Peyer's patch (tissue), 4 donors: ENCODE results near the gene IMPG2. TPM values are rescaled to one million over a fixed set of nuclear protein-coding genes. Genes with fewer than 3 reads are reported as not detected.

Experiments
- DNase-seq, 3 donors: peaks; one replicate each; pipeline ENCODE4 v3.0.0-alpha.2; 2017 to 2019
- H3K27ac ChIP-seq, 4 donors: fragments of 200-600 bp; sonication (generic); one replicate each; pipeline ENCODE4 v1.5.1; 2016 to 2019
- H3K27me3 ChIP-seq, 2 donors: fragments of 200-600 bp; sonication (generic); one replicate each; pipeline ENCODE4 v1.5.1; 2019
- H3K36me3 ChIP-seq, 3 donors: fragments of 200-600 bp; sonication (generic); one replicate each; pipeline ENCODE4 v1.5.1; 2016 to 2019
- H3K4me1 ChIP-seq, 4 donors: fragments of 200-600 bp; sonication (generic); one replicate each; pipeline ENCODE4 v1.5.1; 2016 to 2019
- H3K4me3 ChIP-seq, 4 donors: fragments of 200-600 bp; sonication (generic); 1 replicate in 3 of 4; 2 replicates in 1 of 4; pipeline ENCODE4 v1.5.1; 2016 to 2019; ENCODE audit warnings: mild to moderate bottlenecking in 1 of 4
- H3K9me3 ChIP-seq, 4 donors: fragments of 200-600 bp; sonication (generic); one replicate each; pipeline ENCODE4 v1.5.1; 2016 to 2019; ENCODE audit warnings: mild to moderate bottlenecking in 1 of 4
- POLR2A ChIP-seq, 2 donors: fragments of 450-650 bp; IDR thresholded peaks; one replicate each; pipeline ENCODE4 v1.5.1; 2017; ENCODE audit warnings: antibody characterized with exemption in 2 of 2, mild to moderate bottlenecking in 2 of 2, moderate library complexity in 2 of 2
- total RNA-seq, 4 donors: library from RNA; depleted of rRNA; stranded (reverse); fragments of >200 nt; gene quantifications; one replicate each; pipeline ENCODE4 v1.1.0, GENCODE V29; 2016
- TF ChIP-seq, protein P1 (sequence below), 6 experiments: fragments of 450-650 bp in 4 of 6; fragments of 200-600 bp in 2 of 6; sonication (generic) in 1 of 6; IDR thresholded peaks; one replicate each; pipeline ENCODE4 v1.5.1; 2017 to 2019; ENCODE audit warnings: antibody characterized with exemption in 6 of 6, mild to moderate bottlenecking in 3 of 6, moderate library complexity in 1 of 6

IMPG2 gene
- total RNA-seq, 4 donors from 2014 or later = 0.27 to 0.83 (median 0.36) TPM

DNA sequence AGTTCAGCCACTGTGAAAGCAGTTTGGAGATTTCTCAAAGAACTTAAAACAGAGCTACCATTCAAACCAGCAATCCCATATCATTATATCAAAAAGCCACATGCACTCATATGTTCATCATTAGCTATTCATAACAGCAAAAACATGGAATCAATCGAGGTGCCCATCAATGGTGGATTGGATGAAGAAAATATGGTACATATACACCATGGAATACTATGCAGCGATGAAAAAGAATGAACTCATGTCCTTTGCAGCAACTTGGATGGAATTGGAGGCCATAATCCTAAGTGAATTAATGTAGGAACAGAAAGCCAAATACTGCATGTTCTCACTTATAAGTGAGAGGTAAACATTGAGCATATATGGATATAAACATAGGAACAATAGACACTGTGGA, 32.1 kb downstream of the IMPG2 start:
- TF ChIP-seq, protein P1, sequence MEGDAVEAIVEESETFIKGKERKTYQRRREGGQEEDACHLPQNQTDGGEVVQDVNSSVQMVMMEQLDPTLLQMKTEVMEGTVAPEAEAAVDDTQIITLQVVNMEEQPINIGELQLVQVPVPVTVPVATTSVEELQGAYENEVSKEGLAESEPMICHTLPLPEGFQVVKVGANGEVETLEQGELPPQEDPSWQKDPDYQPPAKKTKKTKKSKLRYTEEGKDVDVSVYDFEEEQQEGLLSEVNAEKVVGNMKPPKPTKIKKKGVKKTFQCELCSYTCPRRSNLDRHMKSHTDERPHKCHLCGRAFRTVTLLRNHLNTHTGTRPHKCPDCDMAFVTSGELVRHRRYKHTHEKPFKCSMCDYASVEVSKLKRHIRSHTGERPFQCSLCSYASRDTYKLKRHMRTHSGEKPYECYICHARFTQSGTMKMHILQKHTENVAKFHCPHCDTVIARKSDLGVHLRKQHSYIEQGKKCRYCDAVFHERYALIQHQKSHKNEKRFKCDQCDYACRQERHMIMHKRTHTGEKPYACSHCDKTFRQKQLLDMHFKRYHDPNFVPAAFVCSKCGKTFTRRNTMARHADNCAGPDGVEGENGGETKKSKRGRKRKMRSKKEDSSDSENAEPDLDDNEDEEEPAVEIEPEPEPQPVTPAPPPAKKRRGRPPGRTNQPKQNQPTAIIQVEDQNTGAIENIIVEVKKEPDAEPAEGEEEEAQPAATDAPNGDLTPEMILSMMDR (IDR thresholded peaks at IDR 0.05) = no peak
- TF ChIP-seq POLR2A (IDR thresholded peaks at IDR 0.05) = no peak
- Histone ChIP-seq H3K4me1 (no peaks in the 10 kb centered on the region), H3K4me3 (no peak overlapping the region), H3K9me3 (no peaks in the 10 kb centered on the region), H3K27me3 (no peaks in the 10 kb centered on the region), H3K27ac (no peak overlapping the region), H3K36me3 (no peaks in the 10 kb centered on the region)
- no peak for DNase-seq

DNA sequence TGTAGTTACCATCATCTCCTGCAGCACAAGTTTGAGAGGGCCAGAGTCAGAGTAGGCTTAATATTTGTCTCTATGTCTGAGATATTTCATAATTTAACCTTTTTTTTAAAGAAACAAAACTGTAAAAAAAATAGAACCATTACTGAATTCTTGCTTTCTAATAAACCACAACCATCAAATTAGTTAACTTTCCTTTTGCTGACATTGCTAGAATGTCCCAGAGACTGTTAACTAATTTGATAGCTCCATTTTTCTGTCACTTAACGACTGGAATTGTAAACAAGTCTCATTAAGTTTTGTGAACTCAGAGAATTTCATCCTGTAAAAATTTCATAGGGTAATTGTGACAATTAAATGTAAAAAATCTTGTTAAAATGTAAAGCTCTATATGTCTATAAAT, 35.6 kb downstream of the IMPG2 start:
- DNase-seq = no peak
- H3K27me3 ChIP-seq = no peaks in the 10 kb centered on the region
- no peak for TF ChIP-seq POLR2A (IDR thresholded peaks at IDR 0.05)

DNA sequence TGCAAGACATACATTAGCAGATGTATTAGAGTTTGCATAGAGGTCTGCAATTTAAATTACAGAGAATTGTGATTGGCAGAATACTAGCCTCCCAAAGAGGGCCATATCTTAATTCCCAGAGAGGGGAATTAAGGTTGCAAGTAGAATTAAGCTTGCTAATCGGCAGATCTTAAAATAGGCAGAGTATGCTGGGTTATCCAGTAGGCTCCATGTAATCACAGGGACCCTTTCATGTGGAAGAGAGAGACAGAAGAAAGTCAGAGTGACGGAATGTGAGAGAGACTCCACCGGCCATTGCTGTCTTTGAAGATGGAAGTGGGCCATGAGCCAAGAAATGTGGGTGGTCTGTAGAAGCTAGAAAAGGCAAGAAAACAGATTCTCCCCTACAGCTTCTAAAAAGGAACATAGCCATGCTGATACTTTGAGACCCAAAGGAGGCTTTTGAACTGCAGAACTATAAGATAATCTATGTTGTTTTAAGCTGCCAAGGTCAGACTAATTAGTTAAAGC, 38.8 kb downstream of the IMPG2 start:
- TF ChIP-seq, protein P1 (IDR thresholded peaks at IDR 0.05) = no peak
- no peak for TF ChIP-seq POLR2A (IDR thresholded peaks at IDR 0.05)
- Histone ChIP-seq H3K4me1 (no peaks in the 10 kb centered on the region), H3K4me3 (no peak overlapping the region), H3K27ac (no peak overlapping the region), H3K27me3 (no peaks in the 10 kb centered on the region), H3K9me3 (no peaks in the 10 kb centered on the region), H3K36me3 (no peaks in the 10 kb centered on the region)
- no peak for DNase-seq

More for the DNA sequence above, 35.6 kb downstream of the IMPG2 start:
- Histone ChIP-seq H3K9me3 (no peaks in the 10 kb centered on the region), H3K4me3 (no peak overlapping the region), H3K4me1 (no peaks in the 10 kb centered on the region), H3K36me3 (no peaks in the 10 kb centered on the region), H3K27ac (no peak overlapping the region)

DNA sequence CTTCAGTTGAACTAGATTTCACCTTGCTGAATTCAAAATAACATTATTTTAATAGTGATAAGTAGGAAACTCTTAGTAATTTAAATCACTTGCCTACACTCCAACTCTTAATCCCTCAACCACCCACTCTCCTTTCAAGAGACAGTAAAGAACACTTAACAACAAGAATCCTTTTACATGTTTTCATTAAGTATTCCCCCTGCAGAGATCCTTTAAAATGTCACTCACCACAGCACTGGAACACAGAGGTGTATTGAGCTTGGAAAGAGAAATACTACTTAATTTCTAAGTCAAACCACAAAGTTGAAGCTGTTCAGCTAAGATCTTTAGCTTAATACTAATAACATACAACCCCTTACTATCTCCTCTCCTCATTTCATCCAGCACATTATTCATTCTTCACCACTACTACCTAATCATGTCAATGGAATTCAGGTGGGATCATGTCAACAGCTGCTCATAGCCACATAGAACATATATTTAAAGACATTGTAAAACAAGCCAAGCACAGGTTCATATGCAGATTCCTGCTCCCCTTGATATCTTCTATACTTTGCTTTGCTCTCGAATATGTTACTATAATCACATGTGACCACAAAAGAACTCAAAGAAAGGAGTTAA, 40.5 kb downstream of the IMPG2 start:
- Histone ChIP-seq H3K27me3 (no peaks in the 10 kb centered on the region), H3K4me3 (no peak overlapping the region), H3K4me1 (no peaks in the 10 kb centered on the region), H3K9me3 (no peaks in the 10 kb centered on the region), H3K36me3 (no peaks in the 10 kb centered on the region), H3K27ac (no peak overlapping the region)
- DNase-seq = no peak
- TF ChIP-seq, protein P1 (IDR thresholded peaks at IDR 0.05) = no peak
- TF ChIP-seq POLR2A (IDR thresholded peaks at IDR 0.05) = no peak

DNA sequence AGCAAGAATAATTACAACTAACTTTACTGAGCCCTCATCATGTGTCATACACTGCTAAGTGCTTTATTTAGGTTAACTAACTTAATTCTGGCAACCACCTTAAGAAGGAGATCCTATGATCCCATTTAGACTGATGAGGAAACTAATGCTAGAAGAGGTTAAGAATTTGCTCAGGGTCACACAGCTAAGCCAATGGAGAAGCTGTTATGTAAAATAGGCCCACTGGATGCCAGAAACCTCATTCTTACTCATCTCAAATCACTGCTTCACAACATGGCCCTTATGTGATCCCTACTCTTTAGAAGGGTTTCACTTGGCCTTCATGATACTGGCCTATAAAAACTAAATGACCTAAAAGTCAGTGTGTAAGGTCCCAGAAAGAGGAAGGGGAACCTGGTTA, 41.2 kb downstream of the IMPG2 start:
- no peaks in the 10 kb centered on the region for H3K36me3 ChIP-seq
- H3K27me3 ChIP-seq = no peaks in the 10 kb centered on the region
- no peak overlapping the region for H3K4me3 ChIP-seq
- no peaks in the 10 kb centered on the region for H3K9me3 ChIP-seq
- no peaks in the 10 kb centered on the region for H3K4me1 ChIP-seq
- no peak overlapping the region for H3K27ac ChIP-seq
- TF ChIP-seq, protein P1 (IDR thresholded peaks at IDR 0.05) = no peak
- TF ChIP-seq POLR2A (IDR thresholded peaks at IDR 0.05) = no peak
- no peak for DNase-seq

DNA sequence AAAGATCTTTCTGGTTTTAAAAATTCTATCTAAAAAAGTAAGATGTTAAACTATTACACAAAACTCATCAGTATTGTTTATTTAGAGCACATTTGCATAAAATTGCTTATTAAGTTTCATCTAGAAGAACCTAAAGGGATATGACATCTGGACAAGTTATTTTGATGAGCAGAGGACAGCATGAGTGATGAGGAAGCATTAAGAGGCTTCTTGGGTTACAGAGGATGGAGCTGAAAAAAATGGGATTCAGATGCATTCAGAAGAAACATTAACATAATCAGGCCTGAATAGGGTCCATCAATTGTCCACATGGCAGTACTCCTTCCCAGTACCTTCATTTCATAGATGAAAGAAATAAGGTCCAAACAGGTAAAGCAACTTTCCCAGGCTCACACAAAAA, 41.6 kb downstream of the IMPG2 start:
- Histone ChIP-seq H3K9me3 (no peaks in the 10 kb centered on the region), H3K27ac (no peak overlapping the region), H3K4me1 (no peaks in the 10 kb centered on the region), H3K27me3 (no peaks in the 10 kb centered on the region), H3K36me3 (no peaks in the 10 kb centered on the region), H3K4me3 (no peak overlapping the region)
- DNase-seq = no peak
- TF ChIP-seq, protein P1 (IDR thresholded peaks at IDR 0.05) = no peak
- no peak for TF ChIP-seq POLR2A (IDR thresholded peaks at IDR 0.05)
